GM18502 (cell line): ENCODE measurements around the gene STARD7.
"Not testable (repeated sequence)": the region's sequence is repeated elsewhere in the genome, so short reads cannot be mapped to it uniquely, and the experiment has no call there.

Source experiments
- ATAC-seq: cut with Tn5 transposase; IDR thresholded peaks from one replicate; pipeline ENCODE4 v1.9.1; 2021; ENCODE audit warnings: mild to moderate bottlenecking; ENCODE audit not compliant: unreplicated experiment, poor library complexity

The STARD7 gene

GRCh38 chr2:96151595-96152303 lies 56.9 kb downstream of the STARD7 start:
- ATAC-seq: no peak

- ATAC-seq: no peak
Measured at GRCh38 chr2:96150791-96151594, 57.6 kb downstream of the STARD7 start.

GRCh38 chr2:96150007-96150640 lies 58.5 kb downstream of the STARD7 start:
- no peak for ATAC-seq

- peak; percentile 49 for ATAC-seq
Measured at GRCh38 chr2:96148410-96149217, 60.0 kb downstream of the STARD7 start.

- no peak for ATAC-seq
Measured at GRCh38 chr2:96147593-96148201, 60.9 kb downstream of the STARD7 start.

DNA sequence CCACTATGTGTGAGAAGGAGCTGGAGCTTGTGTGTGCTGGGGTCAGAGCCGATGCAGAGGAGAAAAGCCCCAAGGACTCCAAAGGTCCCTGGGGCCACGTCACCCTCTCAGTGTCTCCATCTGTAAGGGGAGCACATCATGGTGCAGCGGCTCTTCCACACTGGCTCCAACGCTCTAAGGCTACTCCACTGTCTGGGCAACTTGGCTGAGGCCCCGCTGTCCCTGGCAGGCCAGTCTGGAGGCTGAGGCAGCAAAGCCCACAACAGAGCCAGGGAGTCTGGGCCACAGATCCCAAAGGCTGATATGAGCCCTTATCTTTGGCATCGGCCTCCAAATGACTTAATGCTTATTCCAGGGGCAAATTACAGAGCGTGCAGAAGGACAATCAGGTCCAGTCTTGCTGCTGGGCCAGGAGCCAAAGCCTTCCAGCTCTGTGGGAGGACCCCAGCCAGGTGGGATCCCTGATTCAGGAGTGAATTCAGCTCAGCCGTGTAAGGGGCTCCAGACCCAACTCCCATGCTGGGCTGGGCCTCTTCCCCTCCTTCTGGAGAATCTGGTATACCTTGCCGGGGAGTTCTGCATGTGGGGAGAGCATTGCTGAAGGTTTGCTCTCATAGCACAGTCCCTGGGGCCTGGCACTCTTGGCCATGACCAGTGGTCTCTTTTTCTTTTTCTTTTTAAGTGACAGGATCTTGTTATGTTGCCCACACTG lies 61.6 kb downstream of the STARD7 start:
- no peak for ATAC-seq

DNA sequence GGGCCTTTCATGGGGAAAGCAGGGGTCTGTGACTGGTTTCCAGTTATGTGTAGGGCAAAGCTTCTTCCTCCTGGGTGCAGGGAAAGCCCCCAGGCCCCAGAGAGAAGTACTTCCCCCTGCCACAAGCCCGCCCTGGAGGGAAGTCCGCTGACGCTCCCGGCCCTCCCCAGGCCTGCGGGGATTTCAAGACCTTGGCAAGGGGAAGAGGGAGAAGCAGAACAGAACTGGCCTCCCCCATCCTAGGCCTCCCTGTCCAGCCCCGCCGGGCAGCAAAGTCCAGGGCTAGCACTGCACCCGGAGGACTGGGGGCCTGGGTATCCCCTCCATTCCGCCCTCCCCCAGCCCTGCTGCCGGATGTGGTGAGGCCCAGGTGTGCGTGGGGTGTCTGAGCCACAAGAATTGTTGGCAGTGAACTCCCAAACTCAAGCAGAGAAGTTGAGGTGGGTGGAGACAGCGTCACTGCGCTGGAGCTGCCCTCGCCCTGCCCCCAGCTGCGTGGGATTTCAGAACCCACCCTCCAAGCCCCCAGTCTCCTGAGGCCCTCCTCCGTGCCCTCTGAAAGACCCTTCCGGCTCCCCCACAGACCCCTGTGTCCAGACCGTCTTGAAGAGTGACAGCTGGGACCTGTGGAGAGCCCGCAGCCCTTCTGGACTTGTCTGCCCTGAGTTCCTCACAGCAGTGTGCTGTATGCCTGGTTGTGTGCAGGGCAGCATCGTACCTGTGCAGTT lies 62.3 kb downstream of the STARD7 start:
- peak; percentile 35 for ATAC-seq

GRCh38 chr2:96145848-96146152 lies 62.8 kb downstream of the STARD7 start:
- peak; percentile 0 for ATAC-seq

DNA sequence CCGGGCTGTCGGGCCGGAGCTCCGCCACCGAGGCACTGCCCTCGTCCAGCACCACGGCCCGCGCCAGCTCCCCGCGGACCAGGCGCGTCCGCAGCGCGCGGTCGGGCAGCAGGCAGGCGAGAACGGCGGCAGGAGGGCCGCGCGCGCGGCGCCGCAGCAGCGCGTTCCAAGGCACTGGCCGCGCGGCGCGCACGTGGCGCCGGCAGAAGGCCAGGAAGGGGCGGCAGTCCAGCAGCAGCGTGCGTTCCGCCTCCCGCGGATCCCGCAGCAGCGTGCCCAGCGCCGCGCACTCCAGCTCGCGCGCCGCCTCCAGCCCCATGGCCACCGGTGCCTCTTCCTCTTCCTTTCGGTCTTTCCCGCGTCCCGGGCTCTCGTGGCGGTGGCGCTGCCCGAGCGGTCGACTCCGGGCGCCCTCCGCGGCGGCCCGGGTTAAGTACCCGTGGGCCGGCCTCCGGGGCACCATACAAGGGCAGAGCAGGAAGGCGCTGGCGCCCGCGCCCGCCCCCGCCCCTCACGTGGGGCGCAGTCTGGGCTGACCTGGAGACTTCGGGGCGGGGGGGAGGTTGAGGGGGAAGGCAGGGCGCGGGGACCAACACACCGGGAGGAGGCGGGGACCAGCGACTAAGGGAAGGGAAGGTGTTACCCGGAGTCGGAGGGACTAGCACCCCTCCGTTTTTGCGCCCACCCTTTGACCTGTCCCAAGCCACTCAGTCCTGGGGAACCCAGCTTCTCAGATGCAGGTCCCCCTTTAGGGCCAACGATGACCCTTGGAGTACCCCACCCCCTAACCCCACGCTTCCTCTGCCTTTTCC lies 63.4 kb downstream of the STARD7 start, which contains the start of gene DUSP2:
Gene DUSP2, minus strand, starts transcription at position 405 of the 812 bp plus-strand sequence. Its CDS starts 86 bp downstream, at position 319.
- peak; percentile 51 for ATAC-seq

DNA sequence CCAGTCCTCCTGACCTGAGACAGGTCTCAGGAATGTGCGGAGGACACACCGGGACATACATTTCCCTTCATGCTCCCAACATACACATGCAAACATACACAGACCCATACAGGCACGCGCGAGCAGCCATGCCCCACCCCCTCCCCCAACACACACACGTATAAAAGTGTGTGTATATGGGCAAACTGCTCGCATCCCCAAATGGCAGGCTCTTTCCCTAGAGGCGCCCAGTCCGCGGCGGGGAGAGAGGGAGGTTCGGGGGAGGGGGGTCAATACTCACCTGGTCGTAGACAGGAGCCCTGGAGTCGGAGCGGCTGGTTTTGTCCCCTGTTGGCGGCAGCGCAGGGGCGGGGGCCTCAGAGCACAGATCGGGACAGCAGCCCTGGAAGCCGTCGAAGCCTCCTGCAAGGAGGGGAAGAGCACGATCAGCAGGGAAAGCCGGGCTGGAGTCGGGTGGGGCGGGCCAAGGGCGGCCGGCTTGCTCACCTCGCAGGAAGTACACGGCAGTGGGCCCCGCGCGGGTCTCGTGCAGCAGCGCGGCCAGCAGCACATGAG lies 64.1 kb downstream of the STARD7 start:
- no peak for ATAC-seq

DNA sequence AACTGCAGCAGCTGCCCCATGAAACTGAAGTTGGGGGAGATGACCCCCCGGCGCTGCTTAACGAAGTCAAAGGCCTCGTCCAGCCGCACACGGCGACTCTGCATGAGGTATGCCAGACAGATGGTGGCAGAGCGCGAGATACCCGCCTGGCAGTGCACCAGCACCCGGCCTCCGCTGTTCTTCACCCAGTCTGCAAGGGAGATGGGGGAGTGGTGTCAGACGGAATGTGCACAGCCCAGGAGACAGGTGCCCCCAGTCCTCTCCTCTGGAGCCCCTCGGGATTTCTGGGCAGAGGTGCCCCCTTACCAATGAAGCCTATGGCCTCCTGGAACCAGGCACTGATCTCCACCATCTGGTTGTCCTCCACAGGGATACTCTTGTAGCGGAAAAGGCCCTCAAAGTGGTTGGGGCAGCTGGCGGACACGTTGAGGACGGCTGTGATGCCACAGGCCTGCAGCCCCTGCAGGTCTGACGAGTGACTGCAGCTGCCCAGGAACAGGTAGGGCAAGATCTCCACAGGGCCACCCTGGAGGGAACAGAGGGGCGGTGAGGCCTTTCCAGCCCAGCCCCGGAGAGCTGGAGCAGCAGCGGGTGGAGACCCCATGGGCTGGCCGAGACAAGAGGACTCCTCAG lies 64.7 kb downstream of the STARD7 start:
- no peak for ATAC-seq

DNA sequence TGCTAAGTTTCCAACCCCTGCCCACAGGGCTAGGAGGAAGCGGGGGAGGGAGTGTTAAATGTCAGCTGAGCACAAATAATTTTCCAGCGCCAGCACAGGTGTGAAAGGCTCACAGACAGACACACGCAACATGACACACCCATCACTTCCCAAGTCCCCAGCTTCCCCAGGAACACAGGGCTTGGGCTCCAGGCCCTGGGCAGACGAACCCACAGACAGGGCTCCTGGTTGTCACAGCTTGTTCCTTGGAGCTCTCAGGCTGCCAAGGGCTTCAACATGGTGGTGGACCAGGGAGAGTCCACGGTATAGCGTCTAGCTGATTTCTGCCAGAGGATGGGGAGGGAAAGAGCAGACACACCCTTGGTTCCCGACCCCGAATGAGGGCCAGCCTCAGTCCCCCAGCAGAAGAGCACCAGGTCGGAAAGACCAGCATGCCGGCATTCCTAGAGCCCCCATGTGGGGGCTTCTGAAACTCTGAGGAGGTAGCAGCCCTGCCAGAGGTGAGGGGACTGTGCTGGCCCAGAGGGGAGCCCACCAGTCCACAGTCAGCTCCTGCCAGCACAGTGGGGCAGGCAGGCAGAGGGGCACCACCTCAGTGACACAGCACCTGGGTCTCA lies 65.3 kb downstream of the STARD7 start:
- no peak for ATAC-seq

DNA sequence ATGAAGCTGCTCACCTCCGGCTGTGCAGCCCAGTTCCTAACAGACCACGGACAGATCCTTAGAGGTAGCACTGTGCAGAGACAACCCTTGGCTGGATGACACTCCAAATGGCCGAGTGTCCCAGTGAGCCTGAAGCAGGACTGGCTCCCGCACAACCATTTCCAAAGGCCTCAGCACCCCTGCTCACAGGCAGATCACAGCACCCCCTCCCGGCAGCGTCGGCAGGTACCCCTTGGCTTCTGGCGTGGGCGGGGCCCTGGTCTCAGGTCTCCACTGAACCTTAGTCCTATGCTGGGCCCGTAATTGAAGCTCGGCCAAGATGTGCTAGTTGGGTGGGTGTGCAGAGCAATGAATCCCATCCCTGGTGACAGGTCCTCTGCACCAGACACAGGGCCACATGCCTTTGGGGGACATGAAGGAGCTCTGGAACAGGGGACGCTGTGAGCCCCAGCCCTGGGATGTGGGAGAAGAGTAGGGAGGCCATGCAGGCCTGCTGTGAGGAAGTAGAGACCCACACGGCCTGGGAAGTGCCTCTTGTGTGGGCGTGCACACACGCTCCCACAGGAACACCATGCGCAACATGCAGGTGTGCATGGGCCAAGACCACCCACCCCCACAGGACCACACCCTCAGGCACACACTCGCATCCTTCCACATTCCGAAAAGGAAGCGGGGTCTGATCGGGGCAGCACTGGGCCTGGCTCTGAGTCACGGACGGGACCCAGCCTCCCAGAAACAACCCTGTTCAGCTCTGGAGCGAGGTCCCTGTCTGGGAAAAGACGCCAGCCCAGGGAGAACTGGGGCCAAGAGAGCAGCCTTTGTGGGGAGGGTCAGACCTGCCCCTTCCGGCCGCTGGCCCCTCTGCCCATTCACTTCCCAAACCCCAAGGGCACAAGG lies 66.2 kb downstream of the STARD7 start:
- no peak for ATAC-seq

- not testable (repeated sequence) for ATAC-seq
Measured at GRCh38 chr2:96141624-96141967, 67.0 kb downstream of the STARD7 start.

GRCh38 chr2:96140941-96141623 lies 67.5 kb downstream of the STARD7 start:
- ATAC-seq: no peak
